ENCODE data around the gene PKIG.

The PKIG gene

DNA sequence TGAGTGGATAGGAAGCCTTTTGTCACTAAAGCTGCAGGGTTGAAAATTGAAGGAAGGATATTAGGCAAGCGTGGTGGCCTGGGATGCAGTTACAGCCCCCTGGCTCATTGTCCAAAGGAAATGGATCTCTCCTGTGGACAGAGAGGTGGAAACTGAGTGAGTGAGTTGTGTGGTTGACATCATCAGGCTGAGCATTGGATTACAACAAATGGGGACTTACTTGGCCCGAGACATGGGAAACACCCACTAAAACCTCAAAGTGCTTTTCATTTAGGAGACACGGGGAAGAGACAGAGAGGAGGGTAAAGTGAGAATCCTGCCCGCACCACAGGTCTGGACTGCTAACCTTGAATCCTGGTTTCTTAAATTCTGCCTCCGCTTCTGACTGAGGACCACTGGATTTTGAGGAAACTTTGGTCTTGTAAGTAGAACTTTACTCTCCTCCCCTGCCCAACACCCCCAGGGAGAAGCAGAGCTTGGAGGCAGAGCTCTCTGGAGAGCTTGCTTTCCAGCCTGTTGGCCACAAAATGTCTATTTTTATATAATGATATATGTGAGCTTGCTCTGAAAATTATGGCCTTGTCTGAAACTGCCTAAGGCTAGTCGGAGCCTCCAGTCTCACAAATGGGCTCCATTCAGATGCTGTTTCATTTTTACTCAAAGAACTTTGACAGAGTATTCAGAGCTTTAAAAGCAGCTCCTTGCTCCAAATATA, at the start of gene PKIG:
Gene PKIG, plus strand, starts transcription at position 269 of the 715 bp plus-strand sequence. CDS start 31,978 bp downstream, outside the sequence.
- no peaks in the 10 kb centered on the region for H3K27me3 Mint-ChIP-seq (ENCODE audit: low read depth)
- H3K27ac Mint-ChIP-seq = no peak within 1 kb of the TSS
- no peaks in the 10 kb centered on the region for H3K9me3 Mint-ChIP-seq
- H3K4me1 Mint-ChIP-seq (ENCODE audit: low read depth) = peaks cover 16% of the 10 kb centered on the region
- no peaks in the 10 kb centered on the region for H3K36me3 Mint-ChIP-seq (ENCODE audit: low read depth)
- no peak within 1 kb of the TSS for H3K4me3 Mint-ChIP-seq

GRCh38 chr20:44532981-44533331, 49.4 kb upstream of the PKIG start:
- H3K36me3 Mint-ChIP-seq (ENCODE audit: low read depth) = no peaks in the 10 kb centered on the region
- peaks cover 6% of the 10 kb centered on the region for H3K27me3 Mint-ChIP-seq (ENCODE audit: low read depth)
- no peak overlapping the region for H3K27ac Mint-ChIP-seq
- H3K4me1 Mint-ChIP-seq (ENCODE audit: low read depth) = peaks cover 4% of the 10 kb centered on the region
- no peaks in the 10 kb centered on the region for H3K9me3 Mint-ChIP-seq
- no peak overlapping the region for H3K4me3 Mint-ChIP-seq

DNA sequence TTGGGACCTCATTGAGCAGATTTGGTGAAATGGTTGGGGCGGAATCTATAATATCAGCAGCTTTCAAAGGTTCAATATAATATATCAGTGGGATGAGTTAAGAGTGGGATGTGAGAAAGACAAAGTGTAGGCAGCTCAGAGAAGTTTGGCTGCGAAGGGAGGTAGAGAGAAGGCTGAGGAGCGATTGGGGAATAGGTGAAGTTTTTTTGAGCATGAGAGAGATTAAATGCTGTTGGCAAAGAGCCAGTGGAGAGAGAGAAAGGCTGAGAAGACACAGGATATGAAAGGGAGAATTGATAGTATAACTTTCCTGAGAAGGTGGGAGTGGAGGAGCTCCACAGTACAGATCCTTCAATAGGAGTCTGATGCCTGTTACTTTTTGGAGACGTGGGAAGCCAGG, 48.5 kb upstream of the PKIG start:
- Mint-ChIP-seq H3K36me3 (ENCODE audit: low read depth) (no peaks in the 10 kb centered on the region), H3K27me3 (ENCODE audit: low read depth) (peaks cover 6% of the 10 kb centered on the region), H3K4me1 (ENCODE audit: low read depth) (peaks cover 4% of the 10 kb centered on the region), H3K4me3 (no peak overlapping the region), H3K9me3 (no peaks in the 10 kb centered on the region), H3K27ac (no peak overlapping the region)

- Mint-ChIP-seq H3K27me3 (ENCODE audit: low read depth) (peaks cover 6% of the 10 kb centered on the region), H3K36me3 (ENCODE audit: low read depth) (no peaks in the 10 kb centered on the region), H3K4me3 (no peak overlapping the region), H3K27ac (no peak overlapping the region), H3K4me1 (ENCODE audit: low read depth) (peaks cover 2% of the 10 kb centered on the region), H3K9me3 (no peaks in the 10 kb centered on the region)
Measured at GRCh38 chr20:44536175-44536574, 46.2 kb upstream of the PKIG start.

DNA sequence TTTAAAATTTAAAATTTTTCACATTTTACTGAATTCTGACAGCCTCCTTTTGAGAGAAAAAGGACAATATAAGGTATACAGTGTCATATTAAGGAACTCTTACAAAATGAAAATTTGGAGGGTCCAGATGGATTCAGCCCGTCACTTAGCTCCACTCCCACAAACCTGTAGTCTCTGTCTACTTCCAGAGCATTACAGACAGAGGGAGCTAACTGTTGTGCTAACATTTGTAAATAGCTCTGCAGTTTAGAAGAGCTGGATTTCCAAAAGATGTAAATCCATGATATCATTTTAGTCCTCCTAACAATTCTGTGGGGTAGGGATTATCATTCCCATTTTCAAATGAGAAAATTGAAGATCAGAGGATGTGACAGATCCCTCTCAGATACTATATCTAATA, 44.4 kb upstream of the PKIG start:
- Mint-ChIP-seq H3K27me3 (ENCODE audit: low read depth) (peaks cover 6% of the 10 kb centered on the region), H3K4me3 (no peak overlapping the region), H3K36me3 (ENCODE audit: low read depth) (no peaks in the 10 kb centered on the region), H3K27ac (no peak overlapping the region), H3K4me1 (ENCODE audit: low read depth) (no peaks in the 10 kb centered on the region), H3K9me3 (no peaks in the 10 kb centered on the region)

DNA sequence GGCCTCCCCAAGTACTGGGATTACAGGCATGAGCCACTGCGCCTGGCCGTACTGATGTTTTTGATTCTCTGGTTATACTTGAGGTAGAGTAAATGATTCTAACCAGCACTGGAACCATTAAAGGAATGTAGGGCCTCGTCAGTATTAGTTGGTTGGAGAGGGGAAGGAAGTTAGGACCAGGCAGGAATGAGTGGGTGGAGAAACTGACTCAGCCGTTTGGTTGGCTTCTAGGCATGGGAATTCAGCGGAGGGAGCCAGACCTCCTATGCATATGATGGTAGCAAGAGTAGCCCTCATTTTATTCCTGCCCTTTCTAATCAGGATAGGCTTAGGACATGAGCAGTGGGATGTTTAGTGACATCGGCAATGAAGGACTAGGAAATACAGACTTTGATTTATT, 41.5 kb upstream of the PKIG start:
- Mint-ChIP-seq H3K27ac (no peak overlapping the region), H3K4me1 (ENCODE audit: low read depth) (no peaks in the 10 kb centered on the region), H3K27me3 (ENCODE audit: low read depth) (peaks cover 6% of the 10 kb centered on the region), H3K36me3 (ENCODE audit: low read depth) (no peaks in the 10 kb centered on the region), H3K9me3 (no peaks in the 10 kb centered on the region), H3K4me3 (no peak overlapping the region)

DNA sequence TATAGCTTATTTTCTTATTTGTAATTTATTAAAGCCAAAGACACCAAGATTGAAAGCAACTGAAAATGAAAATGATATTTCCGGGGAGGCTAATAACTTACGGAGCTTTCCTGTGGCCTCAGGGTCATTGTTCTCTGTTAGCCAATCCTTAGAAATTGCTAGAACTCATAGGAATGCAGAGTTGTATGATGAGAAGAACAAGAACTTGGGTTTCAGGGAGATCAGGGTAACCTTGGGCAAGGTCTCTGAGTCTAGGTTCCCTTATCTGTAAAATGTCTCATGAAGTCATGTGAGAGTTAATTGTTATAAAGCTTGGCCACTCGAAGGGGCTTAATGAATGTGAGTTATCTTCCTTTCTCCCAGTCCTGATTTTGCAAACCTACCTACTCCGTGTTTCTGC, 40.4 kb upstream of the PKIG start:
- Mint-ChIP-seq H3K4me1 (ENCODE audit: low read depth) (no peaks in the 10 kb centered on the region), H3K9me3 (no peaks in the 10 kb centered on the region), H3K4me3 (no peak overlapping the region), H3K27me3 (ENCODE audit: low read depth) (peaks cover 3% of the 10 kb centered on the region), H3K36me3 (ENCODE audit: low read depth) (no peaks in the 10 kb centered on the region), H3K27ac (no peak overlapping the region)

- no peaks in the 10 kb centered on the region for H3K36me3 Mint-ChIP-seq (ENCODE audit: low read depth)
- H3K27me3 Mint-ChIP-seq (ENCODE audit: low read depth) = peaks cover 9% of the 10 kb centered on the region
- H3K4me1 Mint-ChIP-seq (ENCODE audit: low read depth) = no peaks in the 10 kb centered on the region
Measured at GRCh38 chr20:44542890-44543289, 39.5 kb upstream of the PKIG start.

GRCh38 chr20:44543358-44543757, 39.0 kb upstream of the PKIG start:
- H3K36me3 Mint-ChIP-seq (ENCODE audit: low read depth) = no peaks in the 10 kb centered on the region
- H3K27ac Mint-ChIP-seq = no peak overlapping the region
- no peaks in the 10 kb centered on the region for H3K9me3 Mint-ChIP-seq
- peaks cover 9% of the 10 kb centered on the region for H3K27me3 Mint-ChIP-seq (ENCODE audit: low read depth)
- no peak overlapping the region for H3K4me3 Mint-ChIP-seq
- no peaks in the 10 kb centered on the region for H3K4me1 Mint-ChIP-seq (ENCODE audit: low read depth)

More at GRCh38 chr20:44542890-44543289, 39.5 kb upstream of the PKIG start:
- H3K27ac Mint-ChIP-seq = no peak overlapping the region
- no peak overlapping the region for H3K4me3 Mint-ChIP-seq
- no peaks in the 10 kb centered on the region for H3K9me3 Mint-ChIP-seq

GRCh38 chr20:44544263-44544662, 38.1 kb upstream of the PKIG start:
- no peaks in the 10 kb centered on the region for H3K36me3 Mint-ChIP-seq (ENCODE audit: low read depth)
- H3K27ac Mint-ChIP-seq = no peak overlapping the region
- no peaks in the 10 kb centered on the region for H3K9me3 Mint-ChIP-seq
- H3K4me1 Mint-ChIP-seq (ENCODE audit: low read depth) = no peaks in the 10 kb centered on the region
- H3K27me3 Mint-ChIP-seq (ENCODE audit: low read depth) = peaks cover 9% of the 10 kb centered on the region
- no peak overlapping the region for H3K4me3 Mint-ChIP-seq

- H3K27ac Mint-ChIP-seq = no peak overlapping the region
Measured at GRCh38 chr20:44547419-44547818, 35.0 kb upstream of the PKIG start.

DNA sequence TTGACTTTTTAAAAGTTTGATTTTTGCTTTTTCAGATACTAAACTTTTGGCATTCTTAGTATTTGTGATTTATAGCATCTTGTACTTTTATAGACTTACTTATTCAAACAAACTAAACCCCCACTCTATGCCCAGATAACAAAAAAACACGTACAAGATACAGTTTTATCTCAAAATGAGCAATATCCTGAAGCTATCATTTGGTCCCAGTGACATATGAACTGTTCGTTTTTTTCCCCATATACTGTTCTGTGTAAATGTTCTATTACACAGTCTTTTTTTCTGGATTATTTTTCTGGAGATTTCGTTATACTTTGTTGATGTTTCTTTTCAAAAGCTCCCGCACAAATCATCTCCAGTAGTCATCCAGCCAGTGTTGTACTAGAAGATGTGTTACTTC, 33.3 kb upstream of the PKIG start:
- Mint-ChIP-seq H3K36me3 (ENCODE audit: low read depth) (no peaks in the 10 kb centered on the region), H3K27me3 (ENCODE audit: low read depth) (peaks cover 9% of the 10 kb centered on the region), H3K27ac (no peak overlapping the region), H3K4me3 (no peak overlapping the region), H3K9me3 (no peaks in the 10 kb centered on the region), H3K4me1 (ENCODE audit: low read depth) (peaks cover 13% of the 10 kb centered on the region)

More at GRCh38 chr20:44547419-44547818, 35.0 kb upstream of the PKIG start:
- Mint-ChIP-seq H3K9me3 (no peaks in the 10 kb centered on the region), H3K36me3 (ENCODE audit: low read depth) (no peaks in the 10 kb centered on the region), H3K4me3 (no peak overlapping the region), H3K27me3 (ENCODE audit: low read depth) (peaks cover 9% of the 10 kb centered on the region), H3K4me1 (ENCODE audit: low read depth) (peaks cover 2% of the 10 kb centered on the region)

DNA sequence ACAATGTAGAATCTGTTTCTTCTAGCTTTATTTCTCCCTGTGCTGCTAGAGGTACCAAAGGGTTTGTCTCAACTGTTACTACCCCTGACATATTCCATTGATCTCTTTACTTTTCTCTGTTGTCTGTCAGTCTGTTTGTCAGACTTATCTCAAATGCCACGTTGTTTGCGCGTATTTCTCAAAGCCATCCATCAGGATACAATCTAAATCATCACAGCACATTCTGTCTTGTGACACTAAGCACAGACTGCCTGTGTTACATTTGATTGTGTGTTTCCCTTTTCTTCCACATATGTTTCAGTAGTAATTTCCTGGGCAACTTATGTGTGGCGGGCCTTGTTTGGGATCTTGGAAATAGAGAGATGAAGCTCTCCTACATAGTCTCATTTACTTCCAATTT, 30.3 kb upstream of the PKIG start:
- Mint-ChIP-seq H3K27me3 (ENCODE audit: low read depth) (peaks cover 5% of the 10 kb centered on the region), H3K4me1 (ENCODE audit: low read depth) (peaks cover 14% of the 10 kb centered on the region), H3K9me3 (no peaks in the 10 kb centered on the region), H3K4me3 (no peak overlapping the region), H3K27ac (no peak overlapping the region), H3K36me3 (ENCODE audit: low read depth) (no peaks in the 10 kb centered on the region)

DNA sequence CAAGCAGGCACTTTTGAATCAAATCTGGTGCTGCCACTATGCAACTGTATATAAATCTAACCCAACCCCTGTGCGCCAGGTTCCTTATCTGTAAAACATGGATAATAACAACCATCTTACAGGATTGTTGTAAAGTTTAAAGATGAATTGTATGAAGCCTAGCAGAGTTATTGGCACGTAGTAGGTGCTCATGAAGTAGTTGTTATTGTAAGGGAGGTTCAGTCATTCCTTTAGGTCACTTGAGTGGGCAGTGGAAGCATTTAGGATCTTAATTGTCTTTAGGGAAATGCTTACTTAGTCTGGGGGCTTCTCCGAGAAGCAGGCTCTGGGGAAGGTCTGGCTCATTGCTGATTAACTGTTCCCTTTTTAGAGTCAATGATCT, 29.8 kb upstream of the PKIG start:
- peak overlapping the region; percentile 70 for H3K27ac Mint-ChIP-seq
- peaks cover under 1% of the 10 kb centered on the region for H3K27me3 Mint-ChIP-seq (ENCODE audit: low read depth)
- no peaks in the 10 kb centered on the region for H3K9me3 Mint-ChIP-seq
- H3K4me1 Mint-ChIP-seq (ENCODE audit: low read depth) = peaks cover 14% of the 10 kb centered on the region
- H3K36me3 Mint-ChIP-seq (ENCODE audit: low read depth) = no peaks in the 10 kb centered on the region
- peak overlapping the region; percentile 16 for H3K4me3 Mint-ChIP-seq

- Mint-ChIP-seq H3K27ac (peak overlapping the region; percentile 70), H3K9me3 (no peaks in the 10 kb centered on the region), H3K36me3 (ENCODE audit: low read depth) (no peaks in the 10 kb centered on the region), H3K27me3 (ENCODE audit: low read depth) (no peaks in the 10 kb centered on the region), H3K4me3 (peak overlapping the region; percentile 16), H3K4me1 (ENCODE audit: low read depth) (peaks cover 14% of the 10 kb centered on the region)
Measured at GRCh38 chr20:44552950-44553908, 29.1 kb upstream of the PKIG start.
